ENCODE data around the gene FUZ. TPM values are rescaled to one million over a fixed set of nuclear protein-coding genes. Genes with fewer than 3 reads are reported as not detected.

FUZ gene
- total RNA-seq, 1 experiment from 2014 or later, result 1.1 TPM

GRCh38 chr19:49802836-49803528 is 10.1 kb downstream of the FUZ start:
- BruUV-seq (replicated peaks), result no TSS peak
- Histone ChIP-seq H3K27me3 (ENCODE audit: insufficient read depth, low read length) (no peaks in the 10 kb centered on the region), H3K4me1 (ENCODE audit: control insufficient read depth in 1 of 2, insufficient read depth in 2 of 2, low read length in 2 of 2) (peaks cover 4 to 16% of the 10 kb centered on the region in 2 experiments; a peak in 3 of 4 replicates), H3K4me3 (replicated peaks in 1 of 2; ENCODE audit: low read depth in 1 of 2, low read length in 2 of 2) (no peak overlapping the region), H3K79me2 (ENCODE audit: insufficient read depth, low read length) (no peaks in the 10 kb centered on the region), H3K9me3 (ENCODE audit: control insufficient read depth in 1 of 2, insufficient read depth in 1 of 2, low read depth in 1 of 2, low read length in 2 of 2) (no peaks in the 10 kb centered on the region), H2AFZ (ENCODE audit: low read depth, low read length, poor library complexity, severe bottlenecking) (no peak overlapping the region), H3K36me3 (ENCODE audit: control insufficient read depth in 1 of 2, insufficient read depth in 2 of 2, low read length in 2 of 2) (peaks cover 9 to 19% of the 10 kb centered on the region in 2 experiments), H3K9me2 (ENCODE audit: insufficient read depth) (no peaks in the 10 kb centered on the region), H3K27ac (ENCODE audit: low read depth, low read length) (no peak overlapping the region), H4K20me1 (ENCODE audit: insufficient read depth) (no peaks in the 10 kb centered on the region), H3K9ac (ENCODE audit: low read length) (no peak overlapping the region), H3K4me2 (ENCODE audit: low read length) (no peak overlapping the region)
- TF ChIP-seq EZH2phosphoT487 (IDR thresholded peaks at IDR 0.05; ENCODE audit: borderline replicate concordance), result no peak
- TF ChIP-seq CTCF (IDR thresholded peaks at IDR 0.05 in 2 of 3, conservative IDR thresholded peaks at IDR 0.05 in 1 of 3; ENCODE audit: borderline replicate concordance in 1 of 3, insufficient read depth in 1 of 3, low read depth in 2 of 3, low read length in 2 of 3), result no peak
- no peak for TF ChIP-seq EZH2 (IDR thresholded peaks at IDR 0.05)
- TF ChIP-seq YY1 (IDR thresholded peaks at IDR 0.05; ENCODE audit: extremely low read depth, insufficient replicate concordance, low read depth, low read length), result no peak
- no peak for TF ChIP-seq ZBTB33 (IDR thresholded peaks at IDR 0.05; ENCODE audit: extremely low read depth, insufficient replicate concordance, low read length)
- no peak for TF ChIP-seq ZFX (IDR thresholded peaks at IDR 0.05)
- TF ChIP-seq ATF3 (IDR thresholded peaks at IDR 0.05), result no peak
- no peak for TF ChIP-seq RAD21 (IDR thresholded peaks at IDR 0.05; ENCODE audit: low read depth)
- no peak for TF ChIP-seq FOSL1 (IDR thresholded peaks at IDR 0.05; ENCODE audit: low read depth)
- no peak for TF ChIP-seq CEBPB (IDR thresholded peaks at IDR 0.05; ENCODE audit: low read depth)
- TF ChIP-seq TCF7L2 (IDR thresholded peaks at IDR 0.05; ENCODE audit: borderline replicate concordance, extremely low read depth, insufficient read depth, insufficient read length), result no peak
- TF ChIP-seq EGR1 (IDR thresholded peaks at IDR 0.05; ENCODE audit: low read depth), result no peak
- intact Hi-C loops (cut with micrococcal nuclease), result no loop called here
- DNase-seq (ENCODE audit: low read depth, low spot score), result no peak
- CTCF ChIA-PET, result no interaction called here
- POLR2A ChIA-PET, result no interaction called here
- RAD21 ChIA-PET (ENCODE audit: low non-redundant PET in 1 of 2, low total read pairs in 2 of 2, uncharacterized antibody in 2 of 2, unreplicated experiment in 2 of 2), result no interaction called here
- no peak for ATAC-seq

Measured in HCT116 (cell line).